Mesenchymal stem cell (in vitro differentiated cells and primary cell): ENCODE results near the gene ABI3.
A peak's percentile ranks its signal among the peaks of the same experiment; 100 is the strongest.

Source experiments
- DNase-seq: peaks from one replicate; pipeline ENCODE4 v3.0.0-alpha.2; 2013
- H2AFZ ChIP-seq: one replicate; pipeline ENCODE4 v1.6.1; 2013; ENCODE audit warnings: low read depth, mild to moderate bottlenecking, control low read depth, inconsistent platforms, low read length, moderate library complexity
- H2AK5ac ChIP-seq: 2 replicates; pipeline ENCODE4 v1.6.1; 2013; ENCODE audit warnings: low read length, moderate library complexity, mild to moderate bottlenecking, inconsistent platforms; ENCODE audit not compliant: severe bottlenecking
- H2BK120ac ChIP-seq: one replicate; pipeline ENCODE4 v1.6.1; 2013; ENCODE audit warnings: low read depth, mild to moderate bottlenecking, inconsistent platforms, low read length, moderate library complexity
- H2BK12ac ChIP-seq, 2 experiments: one replicate each; pipeline ENCODE4 v1.6.1; 2013; ENCODE audit warnings: inconsistent platforms in 2 of 2, low read length in 2 of 2, mild to moderate bottlenecking in 2 of 2, moderate library complexity in 2 of 2, control low read depth in 1 of 2
- H2BK15ac ChIP-seq: one replicate; pipeline ENCODE4 v1.6.1; 2013; ENCODE audit warnings: mild to moderate bottlenecking, low read depth, inconsistent platforms; ENCODE audit not compliant: poor library complexity, severe bottlenecking
- H2BK5ac ChIP-seq: 2 replicates; pipeline ENCODE4 v1.6.1; 2013; ENCODE audit warnings: low read depth, mild to moderate bottlenecking, low read length, control low read depth, inconsistent platforms; ENCODE audit not compliant: poor library complexity, severe bottlenecking
- H3K14ac ChIP-seq, 2 experiments: one replicate each; pipeline ENCODE4 v1.6.1; 2013; ENCODE audit warnings: inconsistent platforms in 2 of 2, low read length in 2 of 2, control low read depth in 1 of 2, mild to moderate bottlenecking in 1 of 2, moderate library complexity in 1 of 2
- H3K18ac ChIP-seq, 2 experiments: one replicate each; pipeline ENCODE4 v1.6.1; 2013; ENCODE audit warnings: inconsistent platforms in 2 of 2, low read length in 2 of 2, control low read depth in 1 of 2, low read depth in 1 of 2, mild to moderate bottlenecking in 1 of 2
- H3K23ac ChIP-seq, 2 experiments: one replicate each; pipeline ENCODE4 v1.6.1; 2013; ENCODE audit warnings: inconsistent platforms in 2 of 2, low read length in 2 of 2, mild to moderate bottlenecking in 2 of 2, moderate library complexity in 2 of 2, control low read depth in 1 of 2
- H3K27ac ChIP-seq: 2 replicates; pipeline ENCODE4 v1.5.1; 2013; ENCODE audit warnings: mild to moderate bottlenecking, moderate library complexity, low read length, control low read depth, inconsistent platforms; ENCODE audit not compliant: poor library complexity, severe bottlenecking
- H3K27me3 ChIP-seq, 2 experiments: 2 replicates each; pipeline versions ENCODE4 v1.6.1 to v1.7.0; 2013; ENCODE audit warnings: low read length in 2 of 2, mild to moderate bottlenecking in 2 of 2, moderate library complexity in 2 of 2, control low read depth in 1 of 2, inconsistent platforms in 1 of 2; ENCODE audit not compliant: control insufficient read depth in 1 of 2, insufficient read depth in 1 of 2
- H3K36me3 ChIP-seq, 2 experiments: 2 replicates each; pipeline versions ENCODE4 v1.6.1 to v1.7.0; 2013; ENCODE audit warnings: low read length in 2 of 2, control low read depth in 1 of 2, inconsistent platforms in 1 of 2, low read depth in 1 of 2, mild to moderate bottlenecking in 1 of 2; ENCODE audit not compliant: insufficient read depth in 2 of 2, control insufficient read depth in 1 of 2
- H3K4ac ChIP-seq, 2 experiments: one replicate each; pipeline ENCODE4 v1.6.1; 2013; ENCODE audit warnings: inconsistent platforms in 2 of 2, low read length in 2 of 2, mild to moderate bottlenecking in 2 of 2, moderate library complexity in 2 of 2, control low read depth in 1 of 2, low read depth in 1 of 2
- H3K4me1 ChIP-seq: 2 replicates; pipeline ENCODE4 v1.6.1; 2013; ENCODE audit warnings: low read depth, low read length, control low read depth; ENCODE audit not compliant: control insufficient read depth, insufficient read depth
- H3K4me2 ChIP-seq: 2 replicates; pipeline ENCODE4 v1.6.1; 2013; ENCODE audit warnings: low read length, mild to moderate bottlenecking, inconsistent platforms; ENCODE audit not compliant: poor library complexity, severe bottlenecking
- H3K4me3 ChIP-seq, 2 experiments: 2 replicates each; pipeline versions ENCODE4 v1.5.1 to v1.7.0; 2013; ENCODE audit warnings: low read length in 2 of 2, mild to moderate bottlenecking in 2 of 2, control low read depth in 1 of 2, low read depth in 1 of 2; ENCODE audit not compliant: insufficient read depth in 1 of 2
- H3K79me1 ChIP-seq: replicated peaks from 2 replicates; pipeline ENCODE4 v1.6.1; 2013; ENCODE audit warnings: mild to moderate bottlenecking, control low read depth, low read length, inconsistent platforms; ENCODE audit not compliant: poor library complexity, severe bottlenecking
- H3K9ac ChIP-seq: 2 replicates; pipeline ENCODE4 v1.7.0; 2013; ENCODE audit warnings: mild to moderate bottlenecking, low read length, moderate library complexity
- H3K9me3 ChIP-seq: 2 replicates; pipeline ENCODE4 v1.7.0; 2013; ENCODE audit warnings: mild to moderate bottlenecking, low read length; ENCODE audit not compliant: control insufficient read depth
- H4K8ac ChIP-seq: one replicate; pipeline ENCODE4 v1.6.1; 2013; ENCODE audit warnings: inconsistent platforms, mild to moderate bottlenecking, low read length, moderate library complexity
- H4K91ac ChIP-seq: one replicate; pipeline ENCODE4 v1.6.1; 2013; ENCODE audit warnings: mild to moderate bottlenecking, low read length, inconsistent platforms
- WGBS: methylation state at CpG from one replicate; pipeline ENCODE4 v1.1.7; 2013; ENCODE audit warnings: mixed read lengths; 5-methylcytosine and 5-hydroxymethylcytosine counted together

Gene ABI3

DNA sequence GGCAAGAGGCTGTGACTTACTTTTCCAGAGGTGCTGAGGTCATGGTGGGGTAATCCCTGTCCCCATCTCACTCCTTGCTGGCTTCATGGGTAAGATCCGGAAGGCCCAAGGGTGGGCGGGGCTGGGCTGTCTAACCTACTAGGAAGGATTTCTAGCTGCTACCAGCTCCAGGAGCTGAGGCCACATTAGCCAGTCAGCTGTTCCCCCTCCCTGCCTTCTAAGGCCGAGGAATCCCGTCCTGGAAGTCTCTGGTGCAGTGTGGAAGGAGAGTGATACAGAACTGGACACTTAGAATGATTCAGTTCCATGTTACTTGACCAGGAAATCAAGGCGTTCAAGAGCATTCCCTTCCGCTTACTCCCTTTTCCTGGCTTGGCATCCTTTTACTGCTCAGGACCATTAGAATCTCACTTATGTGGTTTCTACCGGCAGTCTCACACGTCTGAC is 9.0 kb upstream of the ABI3 start:
- peak; percentile 13 for DNase-seq
- Histone ChIP-seq H3K9ac (no peak overlapping the region), H2AK5ac (no peak overlapping the region), H4K8ac (no peak overlapping the region), H2BK12ac (no peak overlapping the region), H2AFZ (no peak overlapping the region), H4K91ac (no peak overlapping the region), H3K9me3 (no peaks in the 10 kb centered on the region), H2BK120ac (no peak overlapping the region), H3K18ac (peak overlapping the region in 1 of 2 experiments; percentile 43), H2BK5ac (no peak overlapping the region), H2BK15ac (no peak overlapping the region), H3K14ac (no peak overlapping the region), H3K4me2 (no peak overlapping the region), H3K36me3 (no peaks in the 10 kb centered on the region), H3K27me3 (peaks cover 0 to 6% of the 10 kb centered on the region in 2 experiments), H3K79me1 (no peaks in the 10 kb centered on the region), H3K4ac (no peak overlapping the region), H3K4me3 (no peak overlapping the region), H3K23ac (no peak overlapping the region), H3K27ac (no peak overlapping the region), H3K4me1 (peaks cover 3% of the 10 kb centered on the region)
- WGBS, result 52% methylated on average over 8 of the region's 8 CpGs

GRCh38 chr17:49203796-49204195 is 6.7 kb upstream of the ABI3 start:
- no peak overlapping the region for H2BK15ac ChIP-seq
- H2BK5ac ChIP-seq, result no peak overlapping the region
- H3K27me3 ChIP-seq, result peaks cover 0 to 24% of the 10 kb centered on the region in 2 experiments
- H4K91ac ChIP-seq, result no peak overlapping the region
- no peaks in the 10 kb centered on the region for H3K4me1 ChIP-seq
- no peak overlapping the region for H3K4ac ChIP-seq
- H3K9ac ChIP-seq, result no peak overlapping the region
- WGBS, result 89% methylated on average over 2 of the region's 2 CpGs
- H3K4me3 ChIP-seq, result no peak overlapping the region
- H3K23ac ChIP-seq, result no peak overlapping the region
- no peak for DNase-seq
- H2BK12ac ChIP-seq, result no peak overlapping the region
- no peak overlapping the region for H2AFZ ChIP-seq
- no peak overlapping the region for H2AK5ac ChIP-seq
- H3K18ac ChIP-seq, result no peak overlapping the region
- no peak overlapping the region for H4K8ac ChIP-seq
- H3K4me2 ChIP-seq, result no peak overlapping the region
- H2BK120ac ChIP-seq, result no peak overlapping the region
- H3K14ac ChIP-seq, result no peak overlapping the region
- H3K9me3 ChIP-seq, result no peaks in the 10 kb centered on the region
- no peaks in the 10 kb centered on the region for H3K79me1 ChIP-seq
- no peak overlapping the region for H3K27ac ChIP-seq
- no peaks in the 10 kb centered on the region for H3K36me3 ChIP-seq

- H2BK12ac ChIP-seq, result no peak overlapping the region
- H3K4ac ChIP-seq, result no peak overlapping the region
- no peaks in the 10 kb centered on the region for H3K79me1 ChIP-seq
- H3K14ac ChIP-seq, result no peak overlapping the region
- H4K8ac ChIP-seq, result no peak overlapping the region
- no peaks in the 10 kb centered on the region for H3K36me3 ChIP-seq
- no peak overlapping the region for H2AK5ac ChIP-seq
- no peak for DNase-seq
- no peaks in the 10 kb centered on the region for H3K9me3 ChIP-seq
- no peak overlapping the region for H3K27ac ChIP-seq
- H3K9ac ChIP-seq, result no peak overlapping the region
- peaks cover 4% of the 10 kb centered on the region for H3K4me1 ChIP-seq
- WGBS, result 92% methylated on average over 2 of the region's 2 CpGs
- no peak overlapping the region for H2BK5ac ChIP-seq
- H2BK15ac ChIP-seq, result no peak overlapping the region
- no peak overlapping the region for H3K18ac ChIP-seq
- no peak overlapping the region for H3K4me2 ChIP-seq
- no peak overlapping the region for H2AFZ ChIP-seq
- no peak overlapping the region for H4K91ac ChIP-seq
- no peak overlapping the region for H2BK120ac ChIP-seq
- no peak overlapping the region for H3K4me3 ChIP-seq
- H3K23ac ChIP-seq, result no peak overlapping the region
- peaks cover 0 to 32% of the 10 kb centered on the region in 2 experiments for H3K27me3 ChIP-seq
Measured at GRCh38 chr17:49204516-49204915, 6.0 kb upstream of the ABI3 start.

DNA sequence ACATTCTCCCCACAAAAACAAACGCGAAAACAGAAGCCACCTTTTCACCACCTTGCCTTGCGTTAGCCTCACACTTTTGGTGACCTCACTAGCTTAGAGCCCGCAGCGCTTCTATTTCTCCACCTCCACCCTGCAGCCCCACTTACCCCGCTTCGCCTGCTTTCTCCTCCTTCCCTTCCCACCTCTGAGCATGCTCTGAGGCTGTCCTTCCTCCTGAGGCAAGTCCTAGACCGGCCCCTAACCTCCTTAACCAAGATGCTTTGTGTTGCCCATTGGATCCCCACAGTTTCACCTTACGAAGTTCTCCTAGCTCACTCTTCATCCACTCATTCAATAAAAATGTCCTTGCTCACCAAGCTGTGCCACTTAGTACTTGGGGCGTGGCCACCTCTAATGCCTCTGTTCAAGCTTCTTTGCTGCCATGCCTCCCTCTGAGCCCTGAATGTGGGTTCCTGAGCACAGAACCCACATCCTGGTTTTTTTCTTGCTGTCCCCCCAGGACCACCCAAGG is 1.4 kb upstream of the ABI3 start:
- Histone ChIP-seq H3K9ac (no peak overlapping the region), H2AFZ (no peak overlapping the region), H2BK15ac (no peak overlapping the region), H3K27me3 (peaks cover 0 to 60% of the 10 kb centered on the region in 2 experiments), H3K9me3 (no peaks in the 10 kb centered on the region), H3K79me1 (peaks cover 2% of the 10 kb centered on the region), H4K91ac (no peak overlapping the region), H3K14ac (no peak overlapping the region), H3K4ac (no peak overlapping the region), H2AK5ac (peak overlapping the region; percentile 11), H3K36me3 (no peaks in the 10 kb centered on the region), H2BK5ac (no peak overlapping the region), H4K8ac (no peak overlapping the region), H3K4me1 (peaks cover 20% of the 10 kb centered on the region), H3K27ac (no peak overlapping the region), H2BK120ac (no peak overlapping the region), H3K4me3 (no peak overlapping the region), H2BK12ac (peak overlapping the region in 1 of 2 experiments; percentile 55), H3K4me2 (no peak overlapping the region), H3K23ac (no peak overlapping the region), H3K18ac (no peak overlapping the region)
- DNase-seq, result no peak
- 90% methylated on average over 10 of the region's 10 CpGs for WGBS
